Measurements from ENCODE around the gene MLLT11.

The MLLT11 gene

DNA sequence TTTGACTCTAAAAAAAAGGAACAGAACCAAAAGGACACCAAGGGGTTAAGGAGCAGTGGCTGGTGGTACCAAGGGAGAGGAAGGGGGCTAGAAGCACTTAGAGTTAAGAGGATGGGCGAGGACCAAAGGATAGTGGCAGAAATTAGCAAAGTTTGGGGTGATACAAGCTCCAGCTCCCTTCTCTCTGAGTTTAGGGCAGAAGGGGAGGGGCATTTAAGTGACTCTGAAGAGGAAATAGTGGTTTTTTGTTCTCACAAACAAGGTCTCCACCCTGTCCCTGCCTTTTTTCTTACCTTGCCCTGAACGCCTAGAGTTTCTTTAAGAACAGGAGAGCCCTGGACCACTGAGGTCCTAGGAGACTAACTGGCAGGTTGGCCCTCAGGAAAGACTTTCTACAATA, 4.0 kb upstream of the MLLT11 start:
- no peak overlapping the region for H2AFZ ChIP-seq (ENCODE audit: low read length, unreplicated experiment)
- peak overlapping the region; percentile 40; the same call in 1 of the 2 replicates for H3K27ac ChIP-seq (ENCODE audit: low read depth, low read length)
- H3K4me1 ChIP-seq (ENCODE audit: control insufficient read depth, insufficient read depth, low read length, unreplicated experiment): peaks cover 24% of the 10 kb centered on the region
- H3K27me3 ChIP-seq (ENCODE audit: insufficient read depth, low read length): no peaks in the 10 kb centered on the region
- peaks cover 23% of the 10 kb centered on the region for H3K36me3 ChIP-seq (ENCODE audit: insufficient read depth, low read length)
- H3K4me3 ChIP-seq (ENCODE audit: low read depth, low read length): peak overlapping the region; percentile 83
- peaks cover 73% of the 10 kb centered on the region for H3K79me2 ChIP-seq (ENCODE audit: control insufficient read depth, insufficient read depth, low read length, unreplicated experiment)

DNA sequence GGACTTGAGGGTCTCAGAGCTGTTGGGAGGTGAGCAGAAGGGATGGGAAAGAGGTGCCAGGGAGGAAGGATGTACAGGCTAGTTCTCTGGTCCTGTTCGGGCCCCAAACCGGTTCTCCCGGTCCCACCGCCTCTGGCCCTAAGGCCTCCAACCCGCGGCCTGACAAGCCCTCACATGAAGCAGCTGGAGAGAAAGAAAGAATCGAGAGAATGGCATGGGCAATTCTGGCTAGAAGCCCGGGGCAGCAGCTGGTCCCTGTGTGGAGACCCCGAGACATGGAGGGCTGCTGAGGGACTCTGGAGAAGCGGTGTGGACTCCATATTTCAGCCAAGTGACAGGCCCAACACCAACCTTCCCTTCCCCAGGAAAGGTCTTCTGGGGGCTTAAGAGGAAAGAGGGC, 1.5 kb upstream of the MLLT11 start:
- Histone ChIP-seq H3K79me2 (ENCODE audit: control insufficient read depth, insufficient read depth, low read length, unreplicated experiment) (peaks cover 95% of the 10 kb centered on the region), H3K27ac (ENCODE audit: low read depth, low read length) (peak overlapping the region; percentile 99), H2AFZ (ENCODE audit: low read length, unreplicated experiment) (no peak overlapping the region), H3K27me3 (ENCODE audit: insufficient read depth, low read length) (no peaks in the 10 kb centered on the region), H3K4me1 (ENCODE audit: control insufficient read depth, insufficient read depth, low read length, unreplicated experiment) (peaks cover 33% of the 10 kb centered on the region), H3K36me3 (ENCODE audit: insufficient read depth, low read length) (peaks cover 19% of the 10 kb centered on the region), H3K4me3 (ENCODE audit: low read depth, low read length) (peak overlapping the region; percentile 83)

DNA sequence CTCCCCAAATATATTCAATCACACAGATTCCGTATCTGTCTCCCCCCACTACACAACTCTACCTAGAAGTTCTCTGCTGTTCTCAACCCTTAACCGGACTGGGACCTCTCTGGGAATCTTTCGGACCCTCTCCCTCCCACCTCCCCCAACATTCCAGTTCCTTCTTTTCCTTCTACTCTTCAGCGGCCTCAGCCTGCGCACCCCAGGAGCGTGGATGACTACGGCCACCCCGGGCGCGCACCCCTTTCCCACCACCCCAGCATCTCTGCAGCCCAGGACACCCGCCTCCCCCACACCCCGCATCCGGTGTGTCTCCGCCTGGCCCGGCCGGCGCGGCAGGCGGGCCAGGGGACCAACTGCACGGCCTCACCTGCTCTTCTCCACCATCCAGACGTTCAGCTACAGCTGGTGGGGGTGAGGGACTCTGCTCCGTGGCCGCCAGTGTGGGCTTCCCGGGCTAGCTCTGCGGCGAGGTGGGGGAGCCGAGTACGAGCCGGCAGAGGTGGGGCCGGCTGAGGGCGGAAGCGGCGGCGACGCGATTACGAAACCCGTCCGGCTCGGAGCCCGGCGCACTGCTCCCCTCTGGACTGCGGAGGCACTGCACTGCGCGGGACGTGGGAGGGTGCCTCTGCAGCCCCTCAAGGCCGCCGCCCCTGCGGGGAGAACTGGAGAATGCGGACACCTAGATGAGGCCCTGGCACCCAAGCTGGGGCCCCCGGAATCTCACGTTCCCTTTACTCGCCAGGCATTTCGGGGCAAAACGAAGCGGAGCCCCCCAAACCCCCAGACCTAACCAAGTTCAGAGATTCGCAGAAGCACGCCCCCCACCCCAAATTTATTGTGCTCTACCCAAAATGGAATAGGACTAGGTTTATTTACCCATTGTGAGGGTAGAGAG, 839 bp upstream of the MLLT11 start, which contains the start of gene CDC42SE1:
Gene CDC42SE1, minus strand, starts transcription at position 514 of the 898 bp plus-strand sequence. CDS start 3,892 bp downstream, outside the sequence.
- Histone ChIP-seq H3K4me3 (ENCODE audit: low read depth, low read length) (peak within 1 kb of the TSS; percentile 83), H3K36me3 (ENCODE audit: insufficient read depth, low read length) (peaks cover 13% of the 10 kb centered on the region), H3K4me1 (ENCODE audit: control insufficient read depth, insufficient read depth, low read length, unreplicated experiment) (peaks cover 33% of the 10 kb centered on the region), H3K79me2 (ENCODE audit: control insufficient read depth, insufficient read depth, low read length, unreplicated experiment) (peaks cover 95% of the 10 kb centered on the region), H3K27me3 (ENCODE audit: insufficient read depth, low read length) (no peaks in the 10 kb centered on the region), H2AFZ (ENCODE audit: low read length, unreplicated experiment) (peak within 1 kb of the TSS; percentile 53), H3K27ac (ENCODE audit: low read depth, low read length) (peak within 1 kb of the TSS; percentile 99)

DNA sequence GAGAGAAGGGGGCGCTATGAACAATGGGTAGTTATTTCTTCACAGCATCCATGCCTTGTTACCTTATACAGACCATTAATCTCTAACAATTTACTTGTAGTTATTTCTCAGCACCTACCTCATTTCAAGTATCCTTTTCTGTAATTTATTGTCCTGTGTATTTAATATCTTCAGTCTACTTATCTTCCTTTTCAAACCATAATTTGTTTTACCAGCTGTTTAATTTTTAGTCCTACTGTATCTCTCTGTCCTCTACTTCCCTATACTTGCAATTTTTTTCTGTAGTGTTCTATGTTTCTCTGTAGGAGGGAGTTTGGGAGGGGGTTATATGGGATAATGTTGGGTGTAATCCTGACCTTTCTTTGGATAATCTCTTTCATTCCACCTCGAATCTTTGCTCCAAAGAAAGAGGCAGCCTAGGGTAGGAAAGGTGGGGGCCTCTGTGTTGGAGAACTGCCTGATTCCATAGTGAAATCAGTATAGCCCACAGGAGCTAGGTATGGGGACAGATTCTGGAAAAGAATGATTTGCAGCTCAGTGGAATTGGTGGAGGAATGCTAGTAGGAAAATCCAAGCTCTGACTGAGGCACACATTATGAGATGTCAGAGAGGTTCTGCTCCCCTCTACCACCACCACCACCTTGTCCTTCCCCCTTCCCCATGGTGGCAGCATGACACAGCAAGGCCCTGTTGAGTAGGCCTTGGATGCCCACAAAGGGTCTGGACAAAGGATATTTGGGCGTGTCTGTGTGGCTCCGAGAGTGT, 642 bp downstream of the MLLT11 start:
- H3K27me3 ChIP-seq (ENCODE audit: insufficient read depth, low read length): no peaks in the 10 kb centered on the region
- H3K36me3 ChIP-seq (ENCODE audit: insufficient read depth, low read length): no peaks in the 10 kb centered on the region
- H3K4me3 ChIP-seq (ENCODE audit: low read depth, low read length): peak overlapping the region; percentile 83
- H3K27ac ChIP-seq (ENCODE audit: low read depth, low read length): peak overlapping the region; percentile 99
- H3K79me2 ChIP-seq (ENCODE audit: control insufficient read depth, insufficient read depth, low read length, unreplicated experiment): peaks cover 95% of the 10 kb centered on the region
- peaks cover 27% of the 10 kb centered on the region for H3K4me1 ChIP-seq (ENCODE audit: control insufficient read depth, insufficient read depth, low read length, unreplicated experiment)
- peak overlapping the region; percentile 53 for H2AFZ ChIP-seq (ENCODE audit: low read length, unreplicated experiment)

DNA sequence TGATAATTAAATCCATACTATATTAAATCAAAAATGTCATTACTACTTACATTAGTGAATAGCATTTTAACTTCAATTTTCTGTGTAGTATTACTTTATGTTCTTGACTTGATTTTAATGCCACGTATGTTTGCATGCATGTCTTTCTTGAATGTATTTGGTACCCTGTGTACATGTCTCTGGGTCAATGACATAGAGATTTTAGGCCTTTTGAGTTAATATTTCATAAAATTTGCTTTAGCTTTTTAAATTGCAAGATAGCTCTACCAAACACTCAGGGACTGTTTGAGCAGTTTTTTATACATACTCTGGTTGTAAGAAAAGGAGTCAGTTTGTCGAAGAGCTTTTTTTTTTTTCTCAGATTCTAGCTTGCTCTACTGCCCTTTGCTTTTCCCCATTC, 1.5 kb downstream of the MLLT11 start:
- Histone ChIP-seq H3K79me2 (ENCODE audit: control insufficient read depth, insufficient read depth, low read length, unreplicated experiment) (peaks cover 93% of the 10 kb centered on the region), H3K4me1 (ENCODE audit: control insufficient read depth, insufficient read depth, low read length, unreplicated experiment) (peaks cover 18% of the 10 kb centered on the region), H3K36me3 (ENCODE audit: insufficient read depth, low read length) (no peaks in the 10 kb centered on the region), H3K27me3 (ENCODE audit: insufficient read depth, low read length) (no peaks in the 10 kb centered on the region), H3K4me3 (ENCODE audit: low read depth, low read length) (peak overlapping the region; percentile 83), H3K27ac (ENCODE audit: low read depth, low read length) (peak overlapping the region; percentile 99), H2AFZ (ENCODE audit: low read length, unreplicated experiment) (peak overlapping the region; percentile 29)

DNA sequence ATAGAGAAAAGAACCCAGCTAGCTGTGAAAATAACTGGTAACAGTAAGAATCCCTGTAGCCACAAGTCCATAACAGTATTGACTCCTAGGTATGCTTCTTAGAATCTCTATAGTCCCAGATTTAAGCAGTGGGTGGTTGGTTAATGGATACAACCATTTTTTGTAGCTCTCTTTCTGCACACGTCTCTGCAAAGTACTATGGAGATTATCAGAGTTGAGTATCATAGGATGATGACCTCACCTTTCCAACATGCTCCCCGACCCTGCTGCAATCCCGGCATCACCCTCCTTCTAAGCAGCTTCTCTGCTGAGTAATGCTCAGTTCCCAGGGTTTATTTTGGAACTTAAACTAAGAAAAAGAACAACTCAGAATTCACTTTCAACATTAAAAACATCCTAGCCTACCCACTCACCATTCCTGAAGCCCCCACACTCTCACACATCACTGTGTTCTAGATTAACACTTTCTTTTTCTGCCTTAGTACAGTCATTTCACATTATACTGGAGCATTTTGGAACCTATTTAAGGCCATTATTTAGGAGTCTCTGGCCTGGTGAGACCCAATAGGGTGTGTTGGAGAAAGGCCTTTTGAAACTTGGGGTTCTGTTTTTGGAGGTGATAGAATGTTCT, 2.7 kb downstream of the MLLT11 start:
- Histone ChIP-seq H3K4me3 (ENCODE audit: low read depth, low read length) (peak overlapping the region; percentile 68), H3K4me1 (ENCODE audit: control insufficient read depth, insufficient read depth, low read length, unreplicated experiment) (peaks cover 15% of the 10 kb centered on the region), H3K36me3 (ENCODE audit: insufficient read depth, low read length) (no peaks in the 10 kb centered on the region), H3K27ac (ENCODE audit: low read depth, low read length) (peak overlapping the region; percentile 99), H2AFZ (ENCODE audit: low read length, unreplicated experiment) (peak overlapping the region; percentile 53), H3K27me3 (ENCODE audit: insufficient read depth, low read length) (no peaks in the 10 kb centered on the region), H3K79me2 (ENCODE audit: control insufficient read depth, insufficient read depth, low read length, unreplicated experiment) (peaks cover 90% of the 10 kb centered on the region)

DNA sequence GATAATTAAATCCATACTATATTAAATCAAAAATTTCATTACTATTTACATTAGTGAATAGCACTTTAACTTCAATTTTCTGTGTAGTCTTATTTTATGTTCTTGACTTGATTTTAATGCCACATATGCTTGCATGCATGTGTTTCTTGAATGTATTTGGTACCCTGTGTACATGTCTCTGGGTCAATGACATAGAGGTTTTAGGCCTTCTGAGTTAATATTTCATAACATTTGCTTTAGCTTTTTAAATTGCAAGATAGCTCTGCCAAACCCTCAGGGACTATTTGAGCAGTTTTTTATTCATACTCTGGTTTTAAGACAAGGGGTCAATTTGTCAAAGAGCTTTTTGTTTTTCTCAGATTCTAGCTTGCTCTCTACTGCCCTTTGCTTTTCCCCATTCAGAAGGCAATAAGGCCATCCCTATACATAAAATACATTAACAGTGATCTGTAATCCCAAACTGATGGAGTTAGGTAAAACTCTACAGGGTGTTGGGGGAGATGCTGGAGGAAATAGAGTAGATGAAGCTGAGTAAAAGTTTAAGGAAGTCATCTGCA, 5.0 kb downstream of the MLLT11 start:
- peaks cover 25% of the 10 kb centered on the region for H3K4me1 ChIP-seq (ENCODE audit: control insufficient read depth, insufficient read depth, low read length, unreplicated experiment)
- H3K4me3 ChIP-seq (ENCODE audit: low read depth, low read length): no peak overlapping the region
- peaks cover 3% of the 10 kb centered on the region; the same call in 1 of the 2 replicates for H3K36me3 ChIP-seq (ENCODE audit: insufficient read depth, low read length)
- peaks cover 77% of the 10 kb centered on the region for H3K79me2 ChIP-seq (ENCODE audit: control insufficient read depth, insufficient read depth, low read length, unreplicated experiment)
- no peaks in the 10 kb centered on the region for H3K27me3 ChIP-seq (ENCODE audit: insufficient read depth, low read length)
- H2AFZ ChIP-seq (ENCODE audit: low read length, unreplicated experiment): no peak overlapping the region
- H3K27ac ChIP-seq (ENCODE audit: low read depth, low read length): no peak overlapping the region

DNA sequence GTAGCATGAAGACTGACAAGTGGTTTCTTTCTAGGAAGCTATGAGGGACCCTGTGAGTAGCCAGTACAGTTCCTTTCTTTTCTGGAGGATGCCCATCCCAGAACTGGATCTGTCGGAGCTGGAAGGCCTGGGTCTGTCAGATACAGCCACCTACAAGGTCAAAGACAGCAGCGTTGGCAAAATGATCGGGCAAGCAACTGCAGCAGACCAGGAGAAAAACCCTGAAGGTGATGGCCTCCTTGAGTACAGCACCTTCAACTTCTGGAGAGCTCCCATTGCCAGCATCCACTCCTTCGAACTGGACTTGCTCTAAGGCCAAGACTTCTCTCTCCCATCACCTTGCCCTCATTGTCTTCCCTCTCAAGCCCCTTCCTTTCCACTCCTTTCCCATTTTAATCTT, 7.0 kb downstream of the MLLT11 start:
- Histone ChIP-seq H2AFZ (ENCODE audit: low read length, unreplicated experiment) (no peak overlapping the region), H3K4me3 (ENCODE audit: low read depth, low read length) (no peak overlapping the region), H3K4me1 (ENCODE audit: control insufficient read depth, insufficient read depth, low read length, unreplicated experiment) (peaks cover 24% of the 10 kb centered on the region), H3K27me3 (ENCODE audit: insufficient read depth, low read length) (no peaks in the 10 kb centered on the region), H3K79me2 (ENCODE audit: control insufficient read depth, insufficient read depth, low read length, unreplicated experiment) (peaks cover 64% of the 10 kb centered on the region), H3K27ac (ENCODE audit: low read depth, low read length) (peak overlapping the region; percentile 97; the same call in 1 of the 2 replicates), H3K36me3 (ENCODE audit: insufficient read depth, low read length) (peaks cover 3% of the 10 kb centered on the region; the same call in 1 of the 2 replicates)

DNA sequence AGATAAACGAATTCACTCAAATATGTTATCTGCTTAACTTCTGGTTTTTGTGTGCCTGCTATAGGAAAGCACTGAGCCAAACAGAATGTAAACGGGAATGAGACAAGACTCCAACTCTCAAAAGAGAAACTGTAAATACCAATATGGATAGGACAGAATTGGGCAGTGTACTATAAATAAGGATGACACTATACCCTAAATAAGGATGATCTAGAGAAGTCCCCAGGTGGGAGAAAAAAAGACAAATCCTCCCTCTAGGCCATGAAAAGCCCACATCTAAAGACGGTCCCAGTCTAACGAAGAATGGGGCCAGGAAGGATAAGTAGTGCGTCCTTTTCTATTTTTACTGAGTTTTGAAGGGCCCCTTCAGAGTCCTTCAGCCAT, 8.9 kb downstream of the MLLT11 start:
- Histone ChIP-seq H3K27me3 (ENCODE audit: insufficient read depth, low read length) (no peaks in the 10 kb centered on the region), H2AFZ (ENCODE audit: low read length, unreplicated experiment) (no peak overlapping the region), H3K4me1 (ENCODE audit: control insufficient read depth, insufficient read depth, low read length, unreplicated experiment) (peaks cover 24% of the 10 kb centered on the region), H3K36me3 (ENCODE audit: insufficient read depth, low read length) (peaks cover 3% of the 10 kb centered on the region; the same call in 1 of the 2 replicates), H3K79me2 (ENCODE audit: control insufficient read depth, insufficient read depth, low read length, unreplicated experiment) (peaks cover 52% of the 10 kb centered on the region), H3K4me3 (ENCODE audit: low read depth, low read length) (no peak overlapping the region), H3K27ac (ENCODE audit: low read depth, low read length) (peak overlapping the region; percentile 97)

Data from ACC112 (cell line).